ENCODE data around the gene KIF12. TPM values are rescaled to one million over a fixed set of nuclear protein-coding genes. Genes with fewer than 3 reads are reported as not detected.
"Not testable (repeated sequence)": the region's sequence is repeated elsewhere in the genome, so short reads cannot be mapped to it uniquely, and the experiment has no call there.

Gene KIF12
- total RNA-seq, 1 donor from 2014 or later: not detected

DNA sequence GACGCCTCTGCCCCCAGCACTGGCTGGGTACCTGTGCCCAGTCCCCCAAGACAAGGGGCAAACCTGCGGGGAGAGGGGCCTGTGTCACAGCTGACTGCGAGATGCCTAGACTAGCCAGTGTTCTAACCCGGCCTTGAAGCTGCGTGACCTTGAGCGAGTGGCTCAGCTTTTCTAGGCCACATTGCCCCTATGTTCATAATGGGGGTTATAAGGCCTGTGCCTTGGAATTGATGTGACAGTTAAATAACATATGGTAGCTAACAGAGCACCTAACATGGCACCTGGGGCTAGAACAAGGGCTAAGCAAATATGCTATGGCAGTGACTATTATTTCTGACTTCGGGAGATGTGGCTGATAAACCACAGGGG is 33.4 kb upstream of the KIF12 start:
- no peaks in the 10 kb centered on the region for H3K27me3 ChIP-seq
- DNase-seq (ENCODE audit: low spot score in 2 of 2): no peak
- H3K27ac ChIP-seq: no peak overlapping the region
- H3K36me3 ChIP-seq: no peaks in the 10 kb centered on the region
- TF ChIP-seq, protein P1, sequence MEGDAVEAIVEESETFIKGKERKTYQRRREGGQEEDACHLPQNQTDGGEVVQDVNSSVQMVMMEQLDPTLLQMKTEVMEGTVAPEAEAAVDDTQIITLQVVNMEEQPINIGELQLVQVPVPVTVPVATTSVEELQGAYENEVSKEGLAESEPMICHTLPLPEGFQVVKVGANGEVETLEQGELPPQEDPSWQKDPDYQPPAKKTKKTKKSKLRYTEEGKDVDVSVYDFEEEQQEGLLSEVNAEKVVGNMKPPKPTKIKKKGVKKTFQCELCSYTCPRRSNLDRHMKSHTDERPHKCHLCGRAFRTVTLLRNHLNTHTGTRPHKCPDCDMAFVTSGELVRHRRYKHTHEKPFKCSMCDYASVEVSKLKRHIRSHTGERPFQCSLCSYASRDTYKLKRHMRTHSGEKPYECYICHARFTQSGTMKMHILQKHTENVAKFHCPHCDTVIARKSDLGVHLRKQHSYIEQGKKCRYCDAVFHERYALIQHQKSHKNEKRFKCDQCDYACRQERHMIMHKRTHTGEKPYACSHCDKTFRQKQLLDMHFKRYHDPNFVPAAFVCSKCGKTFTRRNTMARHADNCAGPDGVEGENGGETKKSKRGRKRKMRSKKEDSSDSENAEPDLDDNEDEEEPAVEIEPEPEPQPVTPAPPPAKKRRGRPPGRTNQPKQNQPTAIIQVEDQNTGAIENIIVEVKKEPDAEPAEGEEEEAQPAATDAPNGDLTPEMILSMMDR (IDR thresholded peaks at IDR 0.05): no peak
- no peaks in the 10 kb centered on the region for H3K4me1 ChIP-seq
- intact Hi-C loops (cut with DNase I): no loop called here
- no peak overlapping the region for H3K4me3 ChIP-seq
- peaks cover 0 to 3% of the 10 kb centered on the region in 2 donors for H3K9me3 ChIP-seq

DNA sequence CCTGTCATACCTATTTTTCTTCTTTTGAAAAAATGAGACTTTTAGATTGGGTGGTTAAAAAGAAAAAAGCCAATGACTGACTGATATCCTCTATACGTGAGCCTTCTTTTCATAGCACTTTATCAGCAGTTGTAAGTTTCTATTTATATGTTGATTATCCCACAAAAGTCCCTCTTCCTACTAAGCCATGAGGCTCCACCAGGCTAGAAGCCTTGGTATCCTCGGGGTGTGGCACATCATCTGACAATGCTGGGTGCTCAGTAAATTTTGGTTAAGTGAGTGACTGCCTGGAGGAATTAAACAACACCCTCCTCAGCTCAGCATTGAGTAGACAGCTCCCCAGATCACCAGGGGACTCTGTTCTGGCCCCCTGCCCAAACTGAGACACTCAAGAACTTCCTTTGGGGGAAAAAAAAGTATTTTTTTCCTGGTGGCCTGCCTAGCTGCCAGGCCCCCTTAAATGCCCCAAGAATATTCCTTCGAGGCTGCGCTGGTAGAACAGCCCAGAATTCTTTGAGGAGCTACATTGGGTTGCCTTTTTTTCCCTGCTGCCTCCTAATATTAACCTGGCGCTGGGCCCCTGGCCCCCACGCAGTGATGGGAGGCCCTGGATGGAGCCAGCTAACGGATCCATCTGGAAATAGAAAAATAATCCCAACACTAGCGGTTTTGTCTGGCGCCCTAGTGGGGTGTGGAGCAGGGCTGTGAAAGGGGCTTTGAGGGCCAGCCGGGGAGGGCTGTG is 32.9 kb upstream of the KIF12 start:
- intact Hi-C loops (cut with DNase I): no loop called here
- H3K36me3 ChIP-seq: no peaks in the 10 kb centered on the region
- no peak overlapping the region for H3K4me3 ChIP-seq
- H3K9me3 ChIP-seq: peaks cover 0 to 8% of the 10 kb centered on the region in 2 donors
- no peaks in the 10 kb centered on the region for H3K27me3 ChIP-seq
- TF ChIP-seq, protein P1 (IDR thresholded peaks at IDR 0.05): no peak
- H3K27ac ChIP-seq: no peak overlapping the region
- DNase-seq (ENCODE audit: low spot score in 2 of 2): no peak
- H3K4me1 ChIP-seq: no peaks in the 10 kb centered on the region

DNA sequence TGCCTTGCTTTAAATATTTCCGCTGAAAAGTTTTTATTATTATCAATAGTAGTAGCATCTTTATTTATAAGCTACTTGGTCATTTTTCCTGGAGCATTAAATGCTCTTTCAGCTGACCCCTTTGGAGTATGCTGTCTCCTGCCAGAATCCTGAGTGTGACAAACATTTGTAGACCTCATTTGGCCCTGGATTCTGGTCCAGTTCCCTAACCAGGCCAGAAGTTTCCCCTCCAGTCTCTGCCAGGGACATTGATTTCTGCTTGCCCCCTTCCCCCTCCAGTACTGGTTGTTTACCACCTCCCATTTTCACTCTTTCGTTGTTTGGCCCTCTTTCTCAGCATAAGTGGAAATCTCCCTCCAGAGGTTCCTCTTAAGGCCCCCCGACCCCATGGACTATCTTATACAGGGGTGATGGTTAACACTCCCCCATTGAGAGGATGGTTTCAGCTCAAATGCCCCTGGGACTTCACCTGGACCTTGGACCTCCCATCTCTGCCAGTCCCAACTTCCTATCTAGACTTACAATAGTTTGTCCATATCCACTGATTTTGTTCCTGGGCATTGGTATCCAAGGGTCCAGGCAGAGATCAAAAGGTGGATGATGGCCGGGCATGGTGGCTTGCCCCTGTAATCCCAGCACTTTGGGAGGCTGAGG is 31.7 kb upstream of the KIF12 start:
- no peak overlapping the region for H3K27ac ChIP-seq
- peaks cover 0 to 8% of the 10 kb centered on the region in 2 donors for H3K9me3 ChIP-seq
- no peaks in the 10 kb centered on the region for H3K36me3 ChIP-seq
- DNase-seq (ENCODE audit: low spot score in 2 of 2): no peak
- no peak overlapping the region for H3K4me3 ChIP-seq
- H3K27me3 ChIP-seq: no peaks in the 10 kb centered on the region
- TF ChIP-seq, protein P1 (IDR thresholded peaks at IDR 0.05): no peak
- intact Hi-C loops (cut with DNase I): no loop called here
- H3K4me1 ChIP-seq: no peaks in the 10 kb centered on the region

DNA sequence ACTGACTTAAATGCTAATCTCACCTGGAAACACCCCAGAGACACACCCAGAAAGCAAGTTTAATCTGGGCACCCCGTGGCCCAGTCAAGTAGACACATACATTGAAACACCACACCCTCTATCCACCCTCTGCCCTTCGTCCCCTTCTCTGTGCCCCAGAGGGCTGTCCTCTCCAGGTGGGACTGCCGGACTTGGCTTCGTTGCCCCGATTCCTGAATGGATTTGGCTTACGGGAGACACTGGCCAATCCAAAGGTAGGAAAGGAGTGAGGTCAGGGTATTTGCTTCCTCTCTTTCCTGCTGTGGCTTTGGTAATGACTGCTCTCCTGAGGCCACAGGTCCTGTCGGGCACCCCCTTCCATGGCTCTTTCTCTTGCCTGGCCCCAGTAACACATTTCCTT is 31.0 kb upstream of the KIF12 start:
- Histone ChIP-seq H3K9me3 (peaks cover 0 to 8% of the 10 kb centered on the region in 2 donors), H3K27ac (no peak overlapping the region), H3K36me3 (no peaks in the 10 kb centered on the region), H3K4me3 (no peak overlapping the region), H3K27me3 (no peaks in the 10 kb centered on the region), H3K4me1 (no peaks in the 10 kb centered on the region)
- intact Hi-C loops (cut with DNase I): no loop called here
- no peak for DNase-seq (ENCODE audit: low spot score in 2 of 2)
- TF ChIP-seq, protein P1 (IDR thresholded peaks at IDR 0.05): no peak

DNA sequence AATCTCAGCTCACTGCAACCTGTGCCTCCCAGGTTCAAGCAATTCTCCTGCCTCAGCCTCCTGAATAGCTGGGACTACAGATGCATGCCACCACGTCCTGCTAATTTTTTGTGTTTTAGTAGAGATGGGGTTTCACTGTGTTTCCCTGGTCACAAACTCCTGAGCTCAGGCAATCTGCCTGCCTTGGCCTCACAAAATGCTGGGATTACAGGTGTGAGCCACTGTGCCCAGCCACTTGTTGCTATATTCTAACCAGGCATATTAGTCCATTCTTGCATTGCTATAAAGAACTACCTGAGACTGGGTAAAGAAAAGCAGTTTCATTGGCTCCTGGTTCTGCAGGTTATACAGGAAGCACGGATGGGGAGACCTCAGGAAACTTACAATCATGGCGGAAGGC is 29.7 kb upstream of the KIF12 start:
- H3K4me3 ChIP-seq; H3K4me1 ChIP-seq; H3K27me3 ChIP-seq; H3K36me3 ChIP-seq; H3K9me3 ChIP-seq; H3K27ac ChIP-seq; DNase-seq (ENCODE audit: low spot score in 2 of 2); intact Hi-C loops (cut with DNase I): not testable (repeated sequence)

DNA sequence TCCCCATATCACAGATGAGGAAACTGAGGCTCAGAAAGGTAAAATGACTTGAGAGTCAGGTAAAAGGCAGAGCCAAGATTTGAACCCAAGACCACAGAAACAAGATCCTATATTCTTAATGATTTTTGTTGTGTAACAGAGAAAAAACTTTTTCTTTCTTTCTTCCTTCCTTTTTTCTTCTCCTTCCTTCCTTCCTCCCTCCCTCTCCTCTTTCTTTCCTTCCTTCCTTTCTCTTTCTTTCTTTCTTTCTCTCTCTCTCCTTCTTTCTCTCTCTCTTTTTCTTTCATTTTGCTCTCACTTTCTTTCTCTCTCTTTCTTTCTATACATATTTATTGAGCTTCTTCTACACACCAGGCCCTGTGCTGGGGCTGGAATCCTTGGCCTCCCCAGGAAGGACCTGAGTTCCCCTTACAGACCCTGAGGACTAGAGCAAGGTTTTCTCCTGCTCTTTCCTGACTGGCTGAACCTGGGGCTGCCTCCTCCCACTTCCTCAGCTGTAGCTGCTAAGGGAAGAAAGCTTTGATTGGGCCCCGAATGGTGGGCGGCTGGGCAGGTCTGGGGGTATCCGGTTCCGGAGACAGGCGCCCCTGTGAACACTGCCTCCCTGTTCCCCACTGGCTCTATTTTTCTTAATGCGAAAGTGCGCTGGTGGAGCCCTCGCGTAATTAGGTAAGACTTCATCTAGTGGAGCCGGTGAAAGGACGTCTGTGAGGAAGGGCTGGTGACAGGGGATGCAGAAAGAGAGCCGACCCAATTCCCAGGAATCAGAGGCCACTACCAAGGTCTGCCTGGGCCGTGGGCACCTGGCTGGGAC is 27.4 kb upstream of the KIF12 start:
- intact Hi-C loops (cut with DNase I): no loop called here
- Histone ChIP-seq H3K27ac (no peak overlapping the region), H3K36me3 (no peaks in the 10 kb centered on the region), H3K9me3 (peaks cover 0 to 8% of the 10 kb centered on the region in 2 donors), H3K27me3 (no peaks in the 10 kb centered on the region), H3K4me3 (no peak overlapping the region), H3K4me1 (no peaks in the 10 kb centered on the region)
- no peak for DNase-seq (ENCODE audit: low spot score in 2 of 2)
- TF ChIP-seq, protein P1 (IDR thresholded peaks at IDR 0.05): no peak

Data from ascending aorta (tissue), 2 donors.